Measurements from ENCODE around the gene TAF4.

TAF4 gene

GRCh38 chr20:62027116-62027515, 38.6 kb downstream of the TAF4 start:
- Histone ChIP-seq H3K4me1 (ENCODE audit: control insufficient read depth, insufficient read depth, low read length, poor library complexity, severe bottlenecking) (peaks cover 6% of the 10 kb centered on the region), H3K4me3 (ENCODE audit: extremely low read depth, insufficient read depth, low read length, poor library complexity, severe bottlenecking) (no peak overlapping the region), H3K9me3 (ENCODE audit: control insufficient read depth, low read length) (no peaks in the 10 kb centered on the region), H3K27ac (ENCODE audit: low read depth, low read length, severe bottlenecking) (no peak overlapping the region), H3K36me3 (ENCODE audit: control insufficient read depth, insufficient read depth, low read length) (no peaks in the 10 kb centered on the region)
- 84 to 87% methylated on average over 5 to 6 of the region's 9 CpGs for WGBS, 2 experiments (ENCODE audit: insufficient coverage in 2 of 2)

- Histone ChIP-seq H3K4me3 (ENCODE audit: extremely low read depth, insufficient read depth, low read length, poor library complexity, severe bottlenecking) (no peak overlapping the region), H3K27ac (ENCODE audit: low read depth, low read length, severe bottlenecking) (no peak overlapping the region), H3K4me1 (ENCODE audit: control insufficient read depth, insufficient read depth, low read length, poor library complexity, severe bottlenecking) (peaks cover 7% of the 10 kb centered on the region), H3K36me3 (ENCODE audit: control insufficient read depth, insufficient read depth, low read length) (no peaks in the 10 kb centered on the region), H3K9me3 (ENCODE audit: control insufficient read depth, low read length) (no peaks in the 10 kb centered on the region)
- 88 to 92% methylated on average over 11 of the region's 11 CpGs for WGBS, 2 experiments (ENCODE audit: insufficient coverage in 2 of 2)
Observed at GRCh38 chr20:62026564-62026856, 39.2 kb downstream of the TAF4 start.

GRCh38 chr20:62025832-62026563, 39.7 kb downstream of the TAF4 start:
- WGBS, 2 experiments (ENCODE audit: insufficient coverage in 2 of 2): 77 to 82% methylated on average over 14 to 19 of the region's 22 CpGs
- H3K27ac ChIP-seq (ENCODE audit: low read depth, low read length, severe bottlenecking): no peak overlapping the region

GRCh38 chr20:62025394-62025793, 40.3 kb downstream of the TAF4 start:
- Histone ChIP-seq H3K36me3 (ENCODE audit: control insufficient read depth, insufficient read depth, low read length) (no peaks in the 10 kb centered on the region), H3K4me1 (ENCODE audit: control insufficient read depth, insufficient read depth, low read length, poor library complexity, severe bottlenecking) (peaks cover 7% of the 10 kb centered on the region), H3K4me3 (ENCODE audit: extremely low read depth, insufficient read depth, low read length, poor library complexity, severe bottlenecking) (no peak overlapping the region), H3K9me3 (ENCODE audit: control insufficient read depth, low read length) (no peaks in the 10 kb centered on the region), H3K27ac (ENCODE audit: low read depth, low read length, severe bottlenecking) (no peak overlapping the region)
- 84 to 88% methylated on average over 6 to 7 of the region's 8 CpGs for WGBS, 2 experiments (ENCODE audit: insufficient coverage in 2 of 2)

More at GRCh38 chr20:62025832-62026563, 39.7 kb downstream of the TAF4 start:
- no peaks in the 10 kb centered on the region for H3K9me3 ChIP-seq (ENCODE audit: control insufficient read depth, low read length)
- peaks cover 7% of the 10 kb centered on the region for H3K4me1 ChIP-seq (ENCODE audit: control insufficient read depth, insufficient read depth, low read length, poor library complexity, severe bottlenecking)
- H3K4me3 ChIP-seq (ENCODE audit: extremely low read depth, insufficient read depth, low read length, poor library complexity, severe bottlenecking): no peak overlapping the region
- no peaks in the 10 kb centered on the region for H3K36me3 ChIP-seq (ENCODE audit: control insufficient read depth, insufficient read depth, low read length)

- peaks cover 7% of the 10 kb centered on the region for H3K4me1 ChIP-seq (ENCODE audit: control insufficient read depth, insufficient read depth, low read length, poor library complexity, severe bottlenecking)
- no peaks in the 10 kb centered on the region for H3K9me3 ChIP-seq (ENCODE audit: control insufficient read depth, low read length)
- no peak overlapping the region for H3K27ac ChIP-seq (ENCODE audit: low read depth, low read length, severe bottlenecking)
- WGBS, 2 experiments (ENCODE audit: insufficient coverage in 2 of 2): 90 to 96% methylated on average over 9 to 10 of the region's 11 CpGs
- H3K36me3 ChIP-seq (ENCODE audit: control insufficient read depth, insufficient read depth, low read length): no peaks in the 10 kb centered on the region
- H3K4me3 ChIP-seq (ENCODE audit: extremely low read depth, insufficient read depth, low read length, poor library complexity, severe bottlenecking): no peak overlapping the region
Observed at GRCh38 chr20:62023935-62024334, 41.7 kb downstream of the TAF4 start.

GRCh38 chr20:62022575-62023139, 43.0 kb downstream of the TAF4 start:
- Histone ChIP-seq H3K36me3 (ENCODE audit: control insufficient read depth, insufficient read depth, low read length) (no peaks in the 10 kb centered on the region), H3K4me3 (ENCODE audit: extremely low read depth, insufficient read depth, low read length, poor library complexity, severe bottlenecking) (no peak overlapping the region), H3K9me3 (ENCODE audit: control insufficient read depth, low read length) (no peaks in the 10 kb centered on the region), H3K4me1 (ENCODE audit: control insufficient read depth, insufficient read depth, low read length, poor library complexity, severe bottlenecking) (peaks cover 7% of the 10 kb centered on the region), H3K27ac (ENCODE audit: low read depth, low read length, severe bottlenecking) (no peak overlapping the region)
- 94 to 95% methylated on average over 12 to 14 of the region's 14 CpGs for WGBS, 2 experiments (ENCODE audit: insufficient coverage in 2 of 2)

- H3K4me1 ChIP-seq (ENCODE audit: control insufficient read depth, insufficient read depth, low read length, poor library complexity, severe bottlenecking): peaks cover 4% of the 10 kb centered on the region
- H3K36me3 ChIP-seq (ENCODE audit: control insufficient read depth, insufficient read depth, low read length): no peaks in the 10 kb centered on the region
- no peak overlapping the region for H3K4me3 ChIP-seq (ENCODE audit: extremely low read depth, insufficient read depth, low read length, poor library complexity, severe bottlenecking)
- H3K9me3 ChIP-seq (ENCODE audit: control insufficient read depth, low read length): no peaks in the 10 kb centered on the region
- H3K27ac ChIP-seq (ENCODE audit: low read depth, low read length, severe bottlenecking): no peak overlapping the region
- WGBS, 2 experiments (ENCODE audit: insufficient coverage in 2 of 2): 79 to 88% methylated on average over 10 to 16 of the region's 19 CpGs
Observed at GRCh38 chr20:62021793-62022385, 43.8 kb downstream of the TAF4 start.

GRCh38 chr20:62020935-62021701, 44.6 kb downstream of the TAF4 start:
- Histone ChIP-seq H3K4me1 (ENCODE audit: control insufficient read depth, insufficient read depth, low read length, poor library complexity, severe bottlenecking) (peaks cover 4% of the 10 kb centered on the region), H3K27ac (ENCODE audit: low read depth, low read length, severe bottlenecking) (no peak overlapping the region), H3K4me3 (ENCODE audit: extremely low read depth, insufficient read depth, low read length, poor library complexity, severe bottlenecking) (no peak overlapping the region), H3K36me3 (ENCODE audit: control insufficient read depth, insufficient read depth, low read length) (no peaks in the 10 kb centered on the region), H3K9me3 (ENCODE audit: control insufficient read depth, low read length) (no peaks in the 10 kb centered on the region)
- WGBS, 2 experiments (ENCODE audit: insufficient coverage in 2 of 2): 79 to 87% methylated on average over 18 to 23 of the region's 25 CpGs

- H3K27ac ChIP-seq (ENCODE audit: low read depth, low read length, severe bottlenecking): no peak overlapping the region
- WGBS, 2 experiments (ENCODE audit: insufficient coverage in 2 of 2): 83 to 88% methylated on average over 16 to 17 of the region's 19 CpGs
- H3K9me3 ChIP-seq (ENCODE audit: control insufficient read depth, low read length): no peaks in the 10 kb centered on the region
- peaks cover 4% of the 10 kb centered on the region for H3K4me1 ChIP-seq (ENCODE audit: control insufficient read depth, insufficient read depth, low read length, poor library complexity, severe bottlenecking)
- no peaks in the 10 kb centered on the region for H3K36me3 ChIP-seq (ENCODE audit: control insufficient read depth, insufficient read depth, low read length)
- H3K4me3 ChIP-seq (ENCODE audit: extremely low read depth, insufficient read depth, low read length, poor library complexity, severe bottlenecking): no peak overlapping the region
Observed at GRCh38 chr20:62019881-62020492, 45.7 kb downstream of the TAF4 start.

- Histone ChIP-seq H3K4me3 (ENCODE audit: extremely low read depth, insufficient read depth, low read length, poor library complexity, severe bottlenecking) (no peak overlapping the region), H3K36me3 (ENCODE audit: control insufficient read depth, insufficient read depth, low read length) (no peaks in the 10 kb centered on the region), H3K9me3 (ENCODE audit: control insufficient read depth, low read length) (no peaks in the 10 kb centered on the region), H3K27ac (ENCODE audit: low read depth, low read length, severe bottlenecking) (no peak overlapping the region), H3K4me1 (ENCODE audit: control insufficient read depth, insufficient read depth, low read length, poor library complexity, severe bottlenecking) (peaks cover 4% of the 10 kb centered on the region)
- 92 to 97% methylated on average over 12 to 13 of the region's 19 CpGs for WGBS, 2 experiments (ENCODE audit: insufficient coverage in 2 of 2)
Observed at GRCh38 chr20:62019144-62019805, 46.4 kb downstream of the TAF4 start.

Data from mesodermal cell (in vitro differentiated cells).